ENCODE data around the gene CASP3.
"Not testable (repeated sequence)": the region's sequence is repeated elsewhere in the genome, so short reads cannot be mapped to it uniquely, and the experiment has no call there.

Gene CASP3

DNA sequence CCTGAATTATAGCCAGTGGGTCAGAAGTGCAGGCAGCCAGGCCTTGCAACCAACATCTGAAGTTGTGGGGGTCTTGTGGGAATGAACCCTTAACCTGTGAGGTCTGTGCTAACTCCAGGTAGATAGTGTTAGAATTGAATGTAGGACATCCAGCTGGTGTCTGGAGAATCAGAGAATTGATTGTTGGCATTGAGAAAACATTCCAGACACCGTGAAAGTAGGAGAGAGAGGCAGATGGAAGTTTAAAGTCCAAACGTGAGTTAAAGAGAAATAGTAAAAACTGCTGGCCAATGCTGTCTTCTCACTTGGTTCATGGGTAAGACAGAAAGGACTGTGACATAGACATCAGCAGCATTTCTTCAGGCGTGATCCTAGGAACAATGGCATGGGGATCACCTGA, 27.7 kb downstream of the CASP3 start:
- no peak overlapping the region for H3K4me3 ChIP-seq (ENCODE audit: control insufficient read depth, low read depth, low read length)
- TF ChIP-seq, protein P1, sequence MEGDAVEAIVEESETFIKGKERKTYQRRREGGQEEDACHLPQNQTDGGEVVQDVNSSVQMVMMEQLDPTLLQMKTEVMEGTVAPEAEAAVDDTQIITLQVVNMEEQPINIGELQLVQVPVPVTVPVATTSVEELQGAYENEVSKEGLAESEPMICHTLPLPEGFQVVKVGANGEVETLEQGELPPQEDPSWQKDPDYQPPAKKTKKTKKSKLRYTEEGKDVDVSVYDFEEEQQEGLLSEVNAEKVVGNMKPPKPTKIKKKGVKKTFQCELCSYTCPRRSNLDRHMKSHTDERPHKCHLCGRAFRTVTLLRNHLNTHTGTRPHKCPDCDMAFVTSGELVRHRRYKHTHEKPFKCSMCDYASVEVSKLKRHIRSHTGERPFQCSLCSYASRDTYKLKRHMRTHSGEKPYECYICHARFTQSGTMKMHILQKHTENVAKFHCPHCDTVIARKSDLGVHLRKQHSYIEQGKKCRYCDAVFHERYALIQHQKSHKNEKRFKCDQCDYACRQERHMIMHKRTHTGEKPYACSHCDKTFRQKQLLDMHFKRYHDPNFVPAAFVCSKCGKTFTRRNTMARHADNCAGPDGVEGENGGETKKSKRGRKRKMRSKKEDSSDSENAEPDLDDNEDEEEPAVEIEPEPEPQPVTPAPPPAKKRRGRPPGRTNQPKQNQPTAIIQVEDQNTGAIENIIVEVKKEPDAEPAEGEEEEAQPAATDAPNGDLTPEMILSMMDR (conservative IDR thresholded peaks at IDR 0.05; ENCODE audit: control insufficient read depth, insufficient read depth, low read depth, low read length), result no peak
- DNase-seq (ENCODE audit: low read depth), result no peak

DNA sequence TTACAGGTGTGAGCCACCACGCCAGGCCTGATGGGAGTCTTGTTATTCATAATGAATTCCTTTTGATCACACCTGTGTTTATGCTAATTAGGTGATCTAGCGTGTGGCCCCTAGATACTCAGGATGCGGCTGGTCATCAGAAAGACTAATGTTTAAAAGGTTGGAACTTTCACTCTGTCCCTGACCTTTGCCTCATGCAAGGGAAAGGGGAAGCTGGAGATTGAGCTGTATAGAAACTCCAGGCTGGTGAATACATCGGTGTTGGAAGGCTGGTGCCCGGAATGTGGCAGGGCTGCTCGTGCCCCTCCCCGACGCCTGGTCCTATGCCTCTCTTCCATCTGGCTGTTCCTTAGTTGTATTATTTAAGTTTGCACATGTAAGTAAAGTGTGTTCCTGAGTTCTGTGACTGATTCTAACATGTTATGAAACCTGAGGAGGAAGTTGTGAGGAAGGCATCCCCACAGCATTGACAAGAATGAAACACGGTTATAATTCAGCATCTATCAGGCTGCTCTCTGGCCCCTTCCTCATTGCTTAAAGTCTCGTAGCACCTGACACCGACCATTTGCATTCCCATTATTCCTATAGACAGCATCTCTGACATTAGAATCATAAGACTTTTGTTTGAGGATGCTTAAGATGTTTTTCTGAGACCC, 28.9 kb downstream of the CASP3 start:
- TF ChIP-seq, protein P1 (conservative IDR thresholded peaks at IDR 0.05; ENCODE audit: control insufficient read depth, insufficient read depth, low read depth, low read length), result no peak
- DNase-seq (ENCODE audit: low read depth), result no peak
- H3K4me3 ChIP-seq (ENCODE audit: control insufficient read depth, low read depth, low read length), result no peak overlapping the region

DNA sequence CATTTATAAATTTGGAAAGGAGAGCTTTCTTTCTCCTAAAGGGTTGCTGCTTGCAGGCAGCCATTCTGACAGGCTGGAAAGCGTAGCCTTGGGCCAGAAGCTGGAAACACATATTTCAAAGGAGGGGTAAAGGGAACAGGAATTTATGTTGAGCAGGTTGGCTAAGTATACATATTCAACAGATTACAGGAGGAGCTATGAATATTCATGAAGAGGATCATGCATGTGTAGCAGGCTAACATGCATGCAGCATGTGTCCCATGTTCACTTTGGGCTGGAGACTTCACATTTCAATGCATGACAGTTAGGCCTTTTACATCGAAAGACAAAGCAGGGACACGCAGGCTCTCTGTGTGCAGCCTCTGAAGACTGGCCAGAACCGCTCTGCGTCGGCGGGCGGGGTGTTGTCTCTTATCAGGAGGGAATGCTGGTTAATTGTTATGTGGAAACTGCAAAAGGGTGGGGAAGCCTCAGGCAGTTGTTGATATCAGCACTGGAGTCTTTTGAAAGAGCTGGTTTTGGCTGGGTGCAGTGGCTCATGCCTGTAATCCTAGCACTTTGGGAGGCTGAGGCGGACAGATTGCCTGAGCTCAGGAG, 31.5 kb downstream of the CASP3 start:
- TF ChIP-seq, protein P1 (conservative IDR thresholded peaks at IDR 0.05; ENCODE audit: control insufficient read depth, insufficient read depth, low read depth, low read length), result no peak
- H3K4me3 ChIP-seq (ENCODE audit: control insufficient read depth, low read depth, low read length), result no peak overlapping the region
- DNase-seq (ENCODE audit: low read depth), result no peak

DNA sequence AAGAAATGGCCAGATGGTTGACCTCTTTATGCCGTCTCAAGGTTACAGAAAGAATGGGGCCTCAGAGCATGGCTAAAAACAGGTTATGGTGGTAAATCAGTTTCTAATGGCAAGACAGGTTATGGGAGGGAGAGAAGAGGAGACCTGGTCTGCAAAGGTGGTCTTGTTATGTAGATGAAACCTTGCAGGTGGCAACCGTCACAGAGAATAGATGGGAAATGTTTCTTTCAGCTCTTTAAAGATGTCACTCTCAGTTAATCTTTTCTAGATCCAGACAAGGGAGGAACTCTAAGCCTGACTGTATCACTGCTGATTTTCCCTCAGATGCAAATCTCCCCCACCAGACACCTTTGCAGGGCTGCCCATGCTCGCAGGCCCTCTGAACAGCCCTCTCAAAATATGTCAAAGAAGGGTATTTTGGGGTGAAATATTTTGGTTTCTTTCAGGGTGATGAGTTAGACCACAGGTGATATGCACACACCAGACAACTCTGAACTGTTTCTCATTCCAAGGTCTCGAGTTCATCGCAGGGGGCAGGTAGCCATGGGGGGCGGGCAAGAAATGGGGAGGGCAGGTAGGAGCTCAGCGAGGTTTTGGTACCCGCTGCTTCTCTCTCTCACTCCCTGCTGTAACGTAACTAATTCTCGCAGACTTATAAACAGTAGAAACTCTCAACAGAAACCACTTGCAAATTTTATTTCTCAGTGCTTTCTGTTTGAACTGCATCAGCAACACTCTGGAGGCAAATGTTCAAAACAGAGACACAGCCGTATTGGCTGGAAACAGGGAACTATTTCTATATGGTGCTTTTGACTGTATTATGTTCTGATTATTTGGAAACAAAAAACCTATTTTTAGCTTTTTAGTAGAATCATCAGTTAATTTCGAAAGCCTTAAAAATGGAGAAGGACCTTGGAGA, 32.4 kb downstream of the CASP3 start:
- H3K4me3 ChIP-seq (ENCODE audit: control insufficient read depth, low read depth, low read length), result no peak overlapping the region
- TF ChIP-seq, protein P1 (conservative IDR thresholded peaks at IDR 0.05; ENCODE audit: control insufficient read depth, insufficient read depth, low read depth, low read length), result no peak
- DNase-seq (ENCODE audit: low read depth), result no peak

DNA sequence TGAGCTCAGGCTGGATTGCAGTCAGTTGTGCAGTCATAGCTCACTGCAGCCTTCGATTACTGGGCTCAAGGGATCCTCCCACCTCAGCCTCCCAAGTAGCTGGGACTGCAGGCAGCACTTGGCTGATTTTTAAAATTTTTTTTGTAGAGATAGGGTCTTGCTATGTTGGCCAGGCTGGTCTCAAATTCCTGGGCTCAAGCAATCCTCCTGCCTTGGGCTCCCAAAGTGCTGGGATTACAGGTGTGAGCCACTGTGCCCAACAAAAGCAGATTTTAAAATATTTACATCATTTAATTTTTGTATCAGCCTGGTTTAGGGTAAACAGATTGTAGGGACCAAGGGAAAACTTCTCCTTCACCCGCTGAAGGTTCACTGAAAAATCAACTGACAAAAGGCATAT, 33.1 kb downstream of the CASP3 start:
- not testable (repeated sequence) for H3K4me3 ChIP-seq (ENCODE audit: control insufficient read depth, low read depth, low read length); DNase-seq (ENCODE audit: low read depth)

DNA sequence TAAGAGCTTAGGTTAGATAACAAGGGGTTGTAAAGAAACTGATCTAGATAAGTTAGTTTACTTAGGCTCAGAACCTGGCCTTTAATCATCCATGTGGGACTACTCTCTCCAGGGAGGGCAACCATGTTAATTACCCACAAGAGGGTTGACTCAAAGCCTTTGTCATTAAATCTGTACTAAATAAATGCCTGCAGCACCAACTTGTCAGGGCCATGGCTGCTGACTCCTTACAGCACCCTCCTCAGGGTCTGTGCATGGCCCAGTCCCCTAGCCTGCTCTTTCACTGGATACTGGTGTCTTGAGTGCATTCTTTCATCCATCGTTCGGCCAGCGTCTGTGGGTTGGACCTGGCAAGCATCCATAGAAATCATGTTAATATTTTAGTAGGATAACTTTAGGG, 34.7 kb downstream of the CASP3 start:
- no peak for DNase-seq (ENCODE audit: low read depth)
- no peak overlapping the region for H3K4me3 ChIP-seq (ENCODE audit: control insufficient read depth, low read depth, low read length)
- TF ChIP-seq, protein P1 (conservative IDR thresholded peaks at IDR 0.05; ENCODE audit: control insufficient read depth, insufficient read depth, low read depth, low read length), result no peak

DNA sequence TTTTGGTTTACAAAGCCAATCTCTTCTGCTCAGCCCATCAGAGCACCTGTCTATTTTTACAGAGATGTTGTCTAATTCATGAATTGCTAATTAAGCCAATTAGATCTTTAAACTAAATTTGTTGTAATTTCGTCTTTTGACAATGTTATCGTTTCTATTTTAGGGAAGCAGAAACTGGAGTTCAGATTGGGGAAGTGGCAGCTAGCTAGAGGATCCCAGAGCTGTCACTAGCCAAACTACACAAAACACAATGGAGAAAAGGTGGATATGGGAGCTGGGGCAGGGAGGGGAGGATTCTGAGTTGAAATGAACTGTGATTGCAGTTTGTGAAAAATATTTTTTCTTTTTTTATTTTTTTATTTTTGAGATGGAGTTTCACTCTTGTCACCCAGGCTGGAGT, 35.8 kb downstream of the CASP3 start:
- no peak for DNase-seq (ENCODE audit: low read depth)
- H3K4me3 ChIP-seq (ENCODE audit: control insufficient read depth, low read depth, low read length), result no peak overlapping the region
- TF ChIP-seq, protein P1 (conservative IDR thresholded peaks at IDR 0.05; ENCODE audit: control insufficient read depth, insufficient read depth, low read depth, low read length), result no peak
